Stimulated activated CD4-positive, alpha-beta T cell treated with anti-CD3 and anti-CD28 coated beads, Interleukin-1b, Interleukin-23, amount 100 ng/mL, for 48 hours (primary cell): ENCODE results near the gene UMOD.

Source experiments
- DNase-seq: peaks from one replicate; pipeline ENCODE4 v3.0.0-alpha.2; 2020

UMOD gene

GRCh38 chr16:20352615-20353014 lies at the start of gene UMOD:
UMOD (minus strand) TSS chr16:20352715; CDS start chr16:20350737, 1,978 bp downstream.
- DNase-seq: no peak

GRCh38 chr16:20401475-20402016 lies 49.0 kb upstream of the UMOD start:
- no peak for DNase-seq

GRCh38 chr16:20401066-20401465 lies 48.6 kb upstream of the UMOD start:
- no peak for DNase-seq

- no peak for DNase-seq
Measured at GRCh38 chr16:20399185-20399584, 46.7 kb upstream of the UMOD start.

GRCh38 chr16:20398603-20399002 lies 46.1 kb upstream of the UMOD start:
- no peak for DNase-seq

- DNase-seq: no peak
Measured at GRCh38 chr16:20397468-20398074, 45.1 kb upstream of the UMOD start.

- no peak for DNase-seq
Measured at GRCh38 chr16:20396846-20397467, 44.4 kb upstream of the UMOD start.

- DNase-seq: no peak
Measured at GRCh38 chr16:20395946-20396345, 43.4 kb upstream of the UMOD start.

- DNase-seq: no peak
Measured at GRCh38 chr16:20393801-20394577, 41.5 kb upstream of the UMOD start.

GRCh38 chr16:20391045-20391444 lies 38.5 kb upstream of the UMOD start:
- no peak for DNase-seq

- no peak for DNase-seq
Measured at GRCh38 chr16:20388854-20389253, 36.3 kb upstream of the UMOD start.

- DNase-seq: no peak
Measured at GRCh38 chr16:20387978-20388377, 35.5 kb upstream of the UMOD start.

GRCh38 chr16:20385844-20386832 lies 33.6 kb upstream of the UMOD start:
- peak; percentile 44 for DNase-seq

- peak; percentile 47 for DNase-seq
Measured at GRCh38 chr16:20383106-20384029, 30.9 kb upstream of the UMOD start.

GRCh38 chr16:20382202-20382948 lies 29.9 kb upstream of the UMOD start:
- DNase-seq: no peak

- no peak for DNase-seq
Measured at GRCh38 chr16:20380782-20381181, 28.3 kb upstream of the UMOD start.

- DNase-seq: no peak
Measured at GRCh38 chr16:20377181-20377580, 24.7 kb upstream of the UMOD start.

GRCh38 chr16:20372701-20373100 lies 20.2 kb upstream of the UMOD start:
- no peak for DNase-seq

GRCh38 chr16:20369452-20370054 lies 17.0 kb upstream of the UMOD start:
- DNase-seq: no peak

GRCh38 chr16:20364051-20364450 lies 11.5 kb upstream of the UMOD start:
- DNase-seq: no peak
